Ovary (tissue), 9 donors: ENCODE data around the gene CPHXL2. TPM values are rescaled to one million over a fixed set of nuclear protein-coding genes. Genes with fewer than 3 reads are reported as not detected.

Source experiments
- DNase-seq, 5 donors: peaks; one replicate each; pipeline ENCODE4 v3.0.0-alpha.2; 2019 to 2020
- H3K27ac ChIP-seq, 2 donors: fragments of 200-600 bp; one replicate each; pipeline versions ENCODE4 v1.5.1 to v1.8.0; 2019 to 2022
- H3K27me3 ChIP-seq: fragments of 200-600 bp; one replicate; pipeline ENCODE4 v1.8.0; 2022
- H3K36me3 ChIP-seq: fragments of 200-600 bp; sonication (generic); one replicate; pipeline ENCODE4 v1.5.1; 2019
- H3K4me1 ChIP-seq: one replicate; pipeline ENCODE4 v1.8.1; 2013; ENCODE audit warnings: mild to moderate bottlenecking, moderate library complexity; ENCODE audit not compliant: insufficient read depth
- H3K4me3 ChIP-seq: fragments of 200-600 bp; sonication (generic); one replicate; pipeline ENCODE4 v1.5.1; 2017
- H3K9me3 ChIP-seq, 2 donors: fragments of 200-600 bp in 1 of 2; sonication (generic) in 1 of 2; one replicate each; pipeline versions ENCODE4 v1.5.1 to v1.8.1; 2013 to 2019; ENCODE audit warnings: mild to moderate bottlenecking in 1 of 2, moderate library complexity in 1 of 2
- CTCF ChIP-seq, 3 donors: fragments of 450-650 bp in 2 of 3; fragments of 200-600 bp in 1 of 3; IDR thresholded peaks; one replicate each; pipeline versions ENCODE4 v1.5.1 to v1.8.0; 2016 to 2022; ENCODE audit warnings: antibody characterized with exemption in 3 of 3, mild to moderate bottlenecking in 1 of 3
- EP300 ChIP-seq: sonication (generic); formaldehyde crosslinking; IDR thresholded peaks from one replicate; pipeline ENCODE4 v1.6.1; 2017; ENCODE audit warnings: antibody characterized with exemption
- POLR2A ChIP-seq: fragments of 450-650 bp; IDR thresholded peaks from one replicate; pipeline ENCODE4 v1.6.1; 2017; ENCODE audit warnings: antibody characterized with exemption, mild to moderate bottlenecking, moderate library complexity
- WGBS, 3 donors: extraction: QIAGEN DNeasy Blood & Tissue Kit in 1 of 3; methylation state at CpG; one replicate each; pipeline versions ENCODE4 v1.1.5 to v1.1.7; 2013 to 2017; 5-methylcytosine and 5-hydroxymethylcytosine counted together
- intact Hi-C, 4 donors: fragments of 100-400 bp; cut with DNase I; formaldehyde crosslinking; loops; one replicate each; pipeline versions ENCODE4 v1.11.0 to v1.15.1; 2022 to 2023
- polyA plus RNA-seq, 2 donors: library from polyadenylated mRNA; stranded (reverse); fragments of 200-250 nt in 1 of 2; fragments of 350-450 nt in 1 of 2; fragmentation: Illumina TruSeq in 1 of 2; extraction: RNeasy Lipid Tissue Mini Kit (QIAGEN cat#74804) in 1 of 2; gene quantifications; one replicate each; pipeline ENCODE4 v1.2.3, GENCODE V29; 2013 to 2014
- total RNA-seq, 7 donors: library from RNA; depleted of rRNA in 2 of 7; stranded (reverse); fragments of >200 nt in 2 of 7; fragmentation: NEBNext Ultra II Directional in 3 of 7; extraction: Animal tissue kit (Norgen Biotek cat#: 25700) in 3 of 7; gene quantifications; one replicate each; pipeline versions ENCODE4 v1.1.0 to v1.2.4, GENCODE V29; 2016 to 2023
- donor health status: DM: no; HTN: no; CAD: no; lungs with moderate emphysema.
- donor health status: DM: no; HTN: no; CAD: no.
- donor health status: Bipolar disorder and iron deficiency.
- donor health status: DM: yes; HTN: yes; CAD: no.
- donor health status: DM: no; HTN: no; CAD: no.
- donor health status: DM: yes; HTN: yes; CAD: no.

CPHXL2 gene
- total and polyA plus RNA-seq, 9 donors = not detected

GRCh38 chr16:75710344-75710743, 33.5 kb upstream of the CPHXL2 start:
- intact Hi-C loops = no loop called here
- Histone ChIP-seq H3K4me3 (no peak overlapping the region), H3K36me3 (no peaks in the 10 kb centered on the region), H3K9me3 (no peaks in the 10 kb centered on the region), H3K27ac (no peak overlapping the region), H3K27me3 (no peaks in the 10 kb centered on the region), H3K4me1 (no peaks in the 10 kb centered on the region)
- no peak for DNase-seq
- 95 to 100% (median 97%) methylated on average over 2 of the region's 2 CpGs for WGBS, 3 donors
- no peak for TF ChIP-seq POLR2A
- no peak for TF ChIP-seq EP300

GRCh38 chr16:75703306-75703705, 26.5 kb upstream of the CPHXL2 start:
- WGBS, 3 donors = 89 to 97% (median 93%) methylated on average over 4 of the region's 4 CpGs
- no peak for TF ChIP-seq POLR2A
- no peak for TF ChIP-seq EP300
- no peak for TF ChIP-seq CTCF (IDR thresholded peaks at IDR 0.05)
- Histone ChIP-seq H3K9me3 (no peaks in the 10 kb centered on the region), H3K27me3 (no peaks in the 10 kb centered on the region), H3K4me3 (no peak overlapping the region), H3K27ac (no peak overlapping the region), H3K4me1 (no peaks in the 10 kb centered on the region), H3K36me3 (no peaks in the 10 kb centered on the region)
- intact Hi-C loops = no loop called here
- DNase-seq = no peak

- TF ChIP-seq CTCF (IDR thresholded peaks at IDR 0.05) = no peak
- TF ChIP-seq POLR2A = no peak
- no peak for TF ChIP-seq EP300
Observed at GRCh38 chr16:75702242-75702641, 25.4 kb upstream of the CPHXL2 start.

GRCh38 chr16:75701361-75701760, 24.6 kb upstream of the CPHXL2 start, which contains the start of gene DUXB:
DUXB (minus strand) TSS chr16:75701461; CDS start chr16:75701418, 43 bp downstream.
- Histone ChIP-seq H3K27me3 (no peaks in the 10 kb centered on the region), H3K4me3 (no peak within 1 kb of the TSS), H3K9me3 (no peaks in the 10 kb centered on the region), H3K36me3 (no peaks in the 10 kb centered on the region), H3K4me1 (no peaks in the 10 kb centered on the region), H3K27ac (no peak within 1 kb of the TSS)
- no peak for TF ChIP-seq POLR2A
- TF ChIP-seq EP300 = no peak
- intact Hi-C loops = no loop called here
- 76 to 88% (median 83%) methylated on average over 5 of the region's 5 CpGs for WGBS, 3 donors
- DNase-seq = no peak

More at GRCh38 chr16:75702242-75702641, 25.4 kb upstream of the CPHXL2 start:
- no peak overlapping the region for H3K4me3 ChIP-seq
- WGBS, 3 donors = 86 to 92% (median 91%) methylated on average over 2 of the region's 2 CpGs
- no peaks in the 10 kb centered on the region for H3K4me1 ChIP-seq
- H3K27ac ChIP-seq = no peak overlapping the region
- DNase-seq = no peak
- no peaks in the 10 kb centered on the region for H3K9me3 ChIP-seq
- H3K36me3 ChIP-seq = no peaks in the 10 kb centered on the region
- H3K27me3 ChIP-seq = no peaks in the 10 kb centered on the region
- intact Hi-C loops = no loop called here

- H3K27ac ChIP-seq = no peak overlapping the region
- TF ChIP-seq EP300 (no peak), POLR2A (no peak), CTCF (IDR thresholded peaks at IDR 0.05) (no peak)
- 90 to 95% (median 90%) methylated on average over 5 of the region's 5 CpGs for WGBS, 3 donors
- H3K4me3 ChIP-seq = no peak overlapping the region
- H3K9me3 ChIP-seq = no peaks in the 10 kb centered on the region
- H3K36me3 ChIP-seq = no peaks in the 10 kb centered on the region
- no peak for DNase-seq
- intact Hi-C loops = no loop called here
- H3K27me3 ChIP-seq = no peaks in the 10 kb centered on the region
- H3K4me1 ChIP-seq = no peaks in the 10 kb centered on the region
Observed at GRCh38 chr16:75697571-75697970, 20.8 kb upstream of the CPHXL2 start.
